WTC11 (cell line): ENCODE results near the gene FAM13A. TPM values are rescaled to one million over a fixed set of nuclear protein-coding genes. Genes with fewer than 3 reads are reported as not detected.

ENCODE experiments used
- ATAC-seq: fragments of 200-7000 bp; cut with Tn5 transposase; 2 replicates; pipeline ENCODE4 v1.10.0; 2021; ENCODE audit warnings: mild to moderate bottlenecking, moderate library complexity
- CTCF ChIA-PET: fragments of 300-600 bp; sonication (Branson Sonifier 250); formaldehyde crosslinking; loops from one replicate; lab custom pipeline; 2021; ENCODE audit warnings: antibody characterized with exemption; lab: Charles Lee
- POLR2A ChIA-PET: fragments of 350-600 bp; sonication (Branson Sonifier 250); formaldehyde crosslinking; loops from one replicate; lab custom pipeline; 2021; ENCODE audit warnings: antibody characterized with exemption; lab: Charles Lee
- DNase-seq: peaks from one replicate; pipeline ENCODE4 v3.0.0; 2021; ENCODE audit warnings: low spot score
- H3K27ac Mint-ChIP-seq: 2 replicates; pipeline ENCODE4 v1.8.0; 2021; ENCODE audit warnings: mixed read lengths
- H3K27me3 Mint-ChIP-seq: 2 replicates; pipeline ENCODE4 v1.8.0; 2021; ENCODE audit warnings: low read depth, mild to moderate bottlenecking, moderate library complexity, mixed read lengths
- H3K36me3 Mint-ChIP-seq: 2 replicates; pipeline ENCODE4 v1.8.0; 2021; ENCODE audit warnings: mixed read lengths
- H3K4me1 Mint-ChIP-seq: 2 replicates; pipeline ENCODE4 v1.8.0; 2022; ENCODE audit warnings: mixed read lengths
- H3K4me3 Mint-ChIP-seq: 2 replicates; pipeline ENCODE4 v1.8.0; 2021; ENCODE audit warnings: mild to moderate bottlenecking, moderate library complexity, mixed read lengths
- H3K9me3 Mint-ChIP-seq: 2 replicates; pipeline ENCODE4 v1.8.0; 2021; ENCODE audit warnings: mixed read lengths
- CDX4 ChIP-seq: fragments of 250-450 bp; sonication (Bioruptor Pico); IDR thresholded peaks from 2 replicates; pipeline ENCODE4 v1.9.0; 2021; ENCODE audit warnings: moderate library complexity, mild to moderate bottlenecking, inconsistent platforms, borderline replicate concordance
- GABPB1 ChIP-seq: sonication (generic); formaldehyde crosslinking; IDR thresholded peaks from 2 replicates; pipeline ENCODE4 v1.8.1; 2023; ENCODE audit warnings: mild to moderate bottlenecking, missing genetic modification reagents
- HMGXB4 ChIP-seq: sonication (generic); formaldehyde crosslinking; IDR thresholded peaks from 2 replicates; pipeline ENCODE4 v1.8.1; 2023; ENCODE audit warnings: mild to moderate bottlenecking, moderate library complexity, missing genetic modification reagents
- MAX ChIP-seq: sonication (generic); formaldehyde crosslinking; IDR thresholded peaks from 2 replicates; pipeline ENCODE4 v1.8.0; 2022; ENCODE audit warnings: mild to moderate bottlenecking, missing genetic modification reagents
- NFE2L1 ChIP-seq: sonication (generic); formaldehyde crosslinking; IDR thresholded peaks from 2 replicates; pipeline ENCODE4 v1.8.1; 2023; ENCODE audit warnings: missing genetic modification reagents
- NFYB ChIP-seq: sonication (generic); formaldehyde crosslinking; conservative IDR thresholded peaks from 2 replicates; pipeline ENCODE4 v1.8.0; 2022; ENCODE audit warnings: low read depth, missing genetic modification reagents
- NR3C1 ChIP-seq: sonication (generic); formaldehyde crosslinking; conservative IDR thresholded peaks from 2 replicates; pipeline ENCODE4 v1.8.1; 2023; ENCODE audit warnings: low read depth, mild to moderate bottlenecking, missing genetic modification reagents
- STAT6 ChIP-seq: sonication (generic); formaldehyde crosslinking; conservative IDR thresholded peaks from 2 replicates; pipeline ENCODE4 v1.8.1; 2023; ENCODE audit warnings: mild to moderate bottlenecking, low read depth, missing genetic modification reagents, moderate library complexity
- TEAD4 ChIP-seq: sonication (generic); formaldehyde crosslinking; IDR thresholded peaks from 2 replicates; pipeline ENCODE4 v1.8.0; 2022; ENCODE audit warnings: mild to moderate bottlenecking, missing genetic modification reagents
- ZNF138 ChIP-seq: sonication (generic); formaldehyde crosslinking; conservative IDR thresholded peaks from 2 replicates; pipeline ENCODE4 v1.8.1; 2022; ENCODE audit warnings: mild to moderate bottlenecking, moderate library complexity, missing genetic modification reagents
- ZNF396 ChIP-seq: fragments of 250-450 bp; sonication (Bioruptor Pico); IDR thresholded peaks from 2 replicates; pipeline ENCODE4 v1.8.0; 2021; ENCODE audit warnings: mild to moderate bottlenecking, moderate library complexity, borderline replicate concordance
- ZNF425 ChIP-seq: fragments of 250-450 bp; sonication (Bioruptor Pico); conservative IDR thresholded peaks from 2 replicates; pipeline ENCODE4 v1.9.0; 2021; ENCODE audit warnings: mild to moderate bottlenecking
- ZNF512 ChIP-seq: sonication (generic); formaldehyde crosslinking; IDR thresholded peaks from 2 replicates; pipeline ENCODE4 v1.8.1; 2022; ENCODE audit warnings: missing genetic modification reagents, borderline replicate concordance
- ZNF532 ChIP-seq: fragments of 250-450 bp; sonication (Bioruptor Pico); IDR thresholded peaks from 2 replicates; pipeline ENCODE4 v1.9.0; 2021; ENCODE audit warnings: mild to moderate bottlenecking, borderline replicate concordance
- ZNF671 ChIP-seq: fragments of 250-450 bp; sonication (Bioruptor Pico); IDR thresholded peaks from 2 replicates; pipeline ENCODE4 v1.8.0; 2021; ENCODE audit warnings: mild to moderate bottlenecking
- ZSCAN18 ChIP-seq: fragments of 250-450 bp; sonication (Bioruptor Pico); IDR thresholded peaks from 2 replicates; pipeline ENCODE4 v2.1.2; 2022; ENCODE audit warnings: mild to moderate bottlenecking, moderate library complexity
- total RNA-seq: library from RNA; stranded (reverse); gene quantifications from 3 replicates; pipeline ENCODE4 v1.2.3, GENCODE V29; 2021

Gene FAM13A
- total RNA-seq, 1 experiment from 2014 or later: 14.6 TPM

- TF ChIP-seq ZNF138 (CRISPR knock-in tag) (no peak), STAT6 (CRISPR knock-in tag) (no peak), MAX (no peak), NR3C1 (no peak)
Observed at GRCh38 chr4:88693792-88694191, 363.2 kb downstream of the FAM13A start (continued).

GRCh38 chr4:88690355-88690754 lies 366.6 kb downstream of the FAM13A start:
- TF ChIP-seq CDX4 (CRISPR knock-in tag): no peak
- TF ChIP-seq NFE2L1 (CRISPR knock-in tag): no peak
- no peak for TF ChIP-seq ZNF396
- no peak for TF ChIP-seq GABPB1 (CRISPR knock-in tag)
- no peak for TF ChIP-seq MAX
- no peak for TF ChIP-seq TEAD4
- TF ChIP-seq ZSCAN18: no peak
- TF ChIP-seq HMGXB4 (CRISPR knock-in tag): no peak
- no peak for TF ChIP-seq NFYB
- no peak for TF ChIP-seq ZNF425 (CRISPR knock-in tag)
- TF ChIP-seq ZNF671: no peak
- TF ChIP-seq ZNF512 (CRISPR knock-in tag): no peak
- no peak for TF ChIP-seq ZNF532
- TF ChIP-seq, all 79 proteins: peak for 0
- Mint-ChIP-seq H3K27ac (no peak overlapping the region), H3K27me3 (no peaks in the 10 kb centered on the region), H3K4me1 (no peaks in the 10 kb centered on the region), H3K9me3 (no peaks in the 10 kb centered on the region), H3K4me3 (no peak overlapping the region), H3K36me3 (no peaks in the 10 kb centered on the region)
- DNase-seq: no peak
- CTCF ChIA-PET: interaction anchor here (1.1 to 1.5 kb wide), 2 partner anchors 17 to 151 kb away, joined by 3 to 5 read pairs; no protein-coding TSS in a partner anchor
- POLR2A ChIA-PET: no interaction called here
- ATAC-seq: no peak
